ENCODE results near the gene CYTH3.
A peak's percentile ranks its signal among the peaks of the same experiment; 100 is the strongest.
"Not testable (repeated sequence)": the region's sequence is repeated elsewhere in the genome, so short reads cannot be mapped to it uniquely, and the experiment has no call there.

Gene CYTH3

GRCh38 chr7:6283391-6284054 is 11.1 kb upstream of the CYTH3 start:
- DNase-seq (ENCODE audit: low spot score) = not testable (repeated sequence)

GRCh38 chr7:6279937-6280336 is 7.5 kb upstream of the CYTH3 start:
- no peak for DNase-seq (ENCODE audit: low spot score)

GRCh38 chr7:6279341-6279740 is 6.9 kb upstream of the CYTH3 start:
- no peak for DNase-seq (ENCODE audit: low spot score)

- no peak for DNase-seq (ENCODE audit: low spot score)
These were observed 6.4 kb upstream of the CYTH3 start for GRCh38 chr7:6278749-6279310.

- no peak for DNase-seq (ENCODE audit: low spot score)
These were observed 5.1 kb upstream of the CYTH3 start for GRCh38 chr7:6277476-6277875.

- DNase-seq (ENCODE audit: low spot score) = peak; percentile 93
These were observed 4.5 kb upstream of the CYTH3 start for GRCh38 chr7:6276911-6277408.

GRCh38 chr7:6274743-6275142 is 2.3 kb upstream of the CYTH3 start:
- no peak for DNase-seq (ENCODE audit: low spot score)

GRCh38 chr7:6273917-6274630 is 1.6 kb upstream of the CYTH3 start:
- DNase-seq (ENCODE audit: low spot score) = peak; percentile 81

- DNase-seq (ENCODE audit: low spot score) = peak; percentile 83
These were observed 985 bp upstream of the CYTH3 start for GRCh38 chr7:6273380-6273837.

GRCh38 chr7:6271694-6272440 is 557 bp downstream of the CYTH3 start:
- DNase-seq (ENCODE audit: low spot score) = no peak

- no peak for DNase-seq (ENCODE audit: low spot score)
These were observed 1.3 kb downstream of the CYTH3 start for GRCh38 chr7:6271060-6271658.

- DNase-seq (ENCODE audit: low spot score) = no peak
These were observed 2.9 kb downstream of the CYTH3 start for GRCh38 chr7:6269527-6269926.

- DNase-seq (ENCODE audit: low spot score) = no peak
These were observed 3.5 kb downstream of the CYTH3 start for GRCh38 chr7:6268907-6269306.

GRCh38 chr7:6268023-6268900 is 4.2 kb downstream of the CYTH3 start:
- DNase-seq (ENCODE audit: low spot score) = no peak

- DNase-seq (ENCODE audit: low spot score) = no peak
These were observed 5.7 kb downstream of the CYTH3 start for GRCh38 chr7:6266699-6267098.

- DNase-seq (ENCODE audit: low spot score) = no peak
These were observed 10.2 kb downstream of the CYTH3 start for GRCh38 chr7:6262221-6262620.

GRCh38 chr7:6261699-6262098 is 10.7 kb downstream of the CYTH3 start:
- DNase-seq (ENCODE audit: low spot score) = peak; percentile 75

- no peak for DNase-seq (ENCODE audit: low spot score)
These were observed 11.9 kb downstream of the CYTH3 start for GRCh38 chr7:6260291-6261187.

- DNase-seq (ENCODE audit: low spot score) = no peak
These were observed 13.2 kb downstream of the CYTH3 start for GRCh38 chr7:6259257-6259656.
